HG02763 (cell line): ENCODE measurements around the gene TNFAIP6.
"Not testable (repeated sequence)": the region's sequence is repeated elsewhere in the genome, so short reads cannot be mapped to it uniquely, and the experiment has no call there.

Source experiments
- ATAC-seq: cut with Tn5 transposase; IDR thresholded peaks from one replicate; pipeline ENCODE4 v1.9.1; 2021; ENCODE audit warnings: mild to moderate bottlenecking, moderate library complexity; ENCODE audit not compliant: unreplicated experiment

TNFAIP6 gene, protein sequence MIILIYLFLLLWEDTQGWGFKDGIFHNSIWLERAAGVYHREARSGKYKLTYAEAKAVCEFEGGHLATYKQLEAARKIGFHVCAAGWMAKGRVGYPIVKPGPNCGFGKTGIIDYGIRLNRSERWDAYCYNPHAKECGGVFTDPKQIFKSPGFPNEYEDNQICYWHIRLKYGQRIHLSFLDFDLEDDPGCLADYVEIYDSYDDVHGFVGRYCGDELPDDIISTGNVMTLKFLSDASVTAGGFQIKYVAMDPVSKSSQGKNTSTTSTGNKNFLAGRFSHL

GRCh38 chr2:151357359-151357758 is at the start of gene TNFAIP6:
Gene TNFAIP6, plus strand, starts transcription at chr2:151357592. Its CDS starts 75 bp downstream, at chr2:151357667.
- ATAC-seq = no peak

DNA sequence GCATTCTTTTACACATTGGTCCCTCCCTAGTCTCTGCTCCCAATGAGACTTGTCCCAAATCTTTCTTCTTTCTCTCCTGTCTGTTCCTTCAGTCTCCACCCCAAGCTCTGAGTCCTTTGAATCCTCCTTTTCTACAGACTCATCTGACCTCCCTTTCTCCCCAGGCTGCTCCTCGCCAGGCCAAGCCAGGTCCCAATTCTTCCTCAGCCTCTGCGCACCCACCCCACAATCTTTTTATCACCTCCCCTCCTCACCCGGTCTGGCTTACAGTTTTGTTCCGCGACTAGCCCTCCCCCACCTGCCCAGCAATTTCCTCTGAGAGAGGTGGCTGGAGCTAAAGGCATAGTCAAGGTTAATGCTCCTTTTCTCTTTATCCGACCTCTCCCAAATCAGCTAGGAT is 47.1 kb upstream of the TNFAIP6 start:
- not testable (repeated sequence) for ATAC-seq

DNA sequence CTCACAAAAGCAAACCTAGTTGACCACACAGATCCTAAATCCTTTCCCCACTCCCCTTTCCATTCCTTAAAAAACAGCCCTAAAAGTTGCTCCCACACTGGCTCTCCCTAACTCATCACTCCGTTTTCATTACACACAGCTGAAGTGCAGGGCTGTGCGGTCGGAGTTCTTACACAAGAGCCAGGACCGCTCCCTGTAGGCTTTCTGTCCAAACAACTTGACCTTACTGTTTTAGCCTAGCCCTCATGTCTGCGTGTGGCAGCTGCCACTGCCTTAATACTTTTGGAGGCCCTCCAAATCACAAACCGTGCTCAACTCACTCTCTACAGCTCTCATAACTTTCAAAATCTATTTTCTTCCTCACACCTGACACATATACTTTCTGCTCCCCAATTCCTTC is 45.0 kb upstream of the TNFAIP6 start:
- not testable (repeated sequence) for ATAC-seq

GRCh38 chr2:151315381-151315903 is 42.0 kb upstream of the TNFAIP6 start:
- ATAC-seq = no peak

DNA sequence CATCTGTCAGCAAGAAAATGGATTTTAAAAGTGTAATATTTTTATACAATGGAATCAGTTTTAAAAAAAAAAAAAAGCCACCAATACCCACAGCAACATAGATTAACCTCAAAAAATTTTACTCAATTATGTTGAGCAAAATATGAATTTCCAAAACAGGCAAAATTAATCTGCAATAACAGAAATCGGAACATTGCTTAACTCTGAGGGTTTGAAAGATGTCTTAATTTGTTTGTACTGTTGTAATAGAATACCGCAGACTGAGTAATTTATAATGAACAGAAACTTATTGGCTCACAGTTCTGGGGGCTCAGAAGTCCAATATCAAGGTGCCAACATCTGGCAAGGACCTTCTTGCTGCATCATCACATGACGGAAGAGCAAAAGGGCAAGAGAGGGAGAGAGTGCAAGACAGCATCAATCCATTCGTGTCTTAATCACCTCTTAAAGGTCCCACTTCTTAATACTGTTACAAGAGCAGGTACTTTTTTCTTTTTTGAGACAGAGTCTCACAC is 31.8 kb upstream of the TNFAIP6 start:
- ATAC-seq = no peak

DNA sequence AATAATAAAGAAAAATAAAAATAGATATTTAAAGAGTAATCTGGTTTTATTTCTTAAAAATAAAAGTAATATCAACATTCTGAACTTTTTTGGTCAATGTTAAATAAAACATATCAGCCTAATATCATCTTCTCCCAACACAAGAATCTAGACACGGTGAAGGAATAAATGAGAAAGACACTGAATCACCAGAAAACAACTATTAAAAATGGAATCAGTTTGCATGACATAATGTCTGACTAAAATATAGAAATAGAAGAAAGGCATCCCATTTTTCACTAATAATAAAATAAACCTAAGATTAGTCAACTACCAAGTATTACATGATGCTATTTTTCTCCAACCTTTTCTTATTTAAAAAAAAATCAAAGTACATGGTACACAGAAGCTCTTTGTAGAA is 30.8 kb upstream of the TNFAIP6 start:
- ATAC-seq = no peak

- ATAC-seq = no peak
Measured at GRCh38 chr2:151329998-151330397, 27.4 kb upstream of the TNFAIP6 start.

DNA sequence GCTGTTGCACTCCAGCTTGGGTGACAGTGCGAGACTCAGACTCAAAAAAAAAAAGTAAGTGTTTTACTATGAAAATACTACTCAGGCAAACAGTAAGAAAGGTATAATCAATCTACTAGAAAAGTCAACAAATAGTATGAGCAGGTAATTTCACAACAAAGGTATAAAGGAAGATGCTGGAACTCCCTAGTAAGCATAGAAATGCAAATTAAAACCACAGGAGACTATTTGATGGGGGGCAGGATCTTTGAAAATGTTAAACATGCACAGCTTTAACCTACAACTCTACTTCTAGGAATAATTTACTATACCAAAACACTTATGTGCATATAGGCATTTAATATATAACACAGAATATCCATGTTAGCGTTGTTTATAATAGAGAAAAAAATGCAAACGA is 24.3 kb upstream of the TNFAIP6 start:
- no peak for ATAC-seq

DNA sequence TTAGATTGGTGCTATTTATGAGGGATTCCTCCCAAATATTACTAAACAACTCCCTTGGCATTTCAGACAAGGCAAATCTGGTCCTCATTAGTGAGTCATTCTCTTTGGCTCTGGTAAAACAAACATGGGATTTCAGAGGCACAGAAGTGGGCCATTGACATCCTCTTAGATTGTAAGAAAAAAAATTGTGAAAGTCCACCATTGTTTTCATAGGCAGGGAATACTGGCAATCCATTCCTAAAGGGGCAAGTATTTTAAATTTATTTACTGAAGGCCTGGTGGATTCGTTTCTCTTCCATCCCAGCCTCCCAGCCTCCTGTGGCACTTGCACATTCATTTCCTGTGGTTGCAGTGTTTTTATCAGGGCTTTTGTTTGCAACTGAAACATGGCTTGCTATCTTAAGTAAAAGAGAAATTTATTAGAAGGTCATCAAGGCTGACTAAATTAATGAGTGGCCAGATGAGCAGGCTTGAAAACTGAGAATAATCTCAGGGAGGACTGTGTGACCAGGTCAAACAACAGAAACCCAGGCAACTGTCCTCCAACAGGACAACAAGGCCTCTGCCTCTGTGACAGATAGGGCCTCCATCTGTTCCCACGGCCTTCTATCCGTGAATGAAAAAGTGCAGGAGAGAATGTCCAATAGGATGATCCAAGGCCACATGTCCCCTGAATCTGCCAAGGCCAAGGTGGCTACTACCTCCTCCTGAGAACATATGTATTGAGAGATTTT is 23.1 kb upstream of the TNFAIP6 start:
- ATAC-seq = no peak

GRCh38 chr2:151336863-151337371 is 20.5 kb upstream of the TNFAIP6 start:
- ATAC-seq = no peak

- no peak for ATAC-seq
Measured at GRCh38 chr2:151337643-151338042, 19.7 kb upstream of the TNFAIP6 start.

DNA sequence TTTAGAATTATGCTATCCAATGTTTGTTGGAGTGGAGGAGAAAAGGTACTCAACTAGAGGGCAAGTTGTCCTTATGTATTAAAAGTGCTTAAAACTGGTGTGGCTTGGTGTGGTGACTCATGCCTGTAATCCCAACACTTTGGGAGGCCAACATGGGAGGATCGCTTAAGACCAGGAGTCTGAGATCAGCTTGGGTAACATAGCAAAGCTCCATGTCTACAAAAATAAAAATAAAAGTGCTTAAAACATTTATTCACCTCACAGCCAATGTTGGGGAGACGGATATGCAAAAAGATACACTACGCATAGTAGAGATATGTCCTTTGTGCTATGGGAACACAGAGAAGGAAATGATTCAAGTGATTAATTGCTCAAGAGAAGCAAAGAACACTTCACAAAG is 19.3 kb upstream of the TNFAIP6 start:
- no peak for ATAC-seq

DNA sequence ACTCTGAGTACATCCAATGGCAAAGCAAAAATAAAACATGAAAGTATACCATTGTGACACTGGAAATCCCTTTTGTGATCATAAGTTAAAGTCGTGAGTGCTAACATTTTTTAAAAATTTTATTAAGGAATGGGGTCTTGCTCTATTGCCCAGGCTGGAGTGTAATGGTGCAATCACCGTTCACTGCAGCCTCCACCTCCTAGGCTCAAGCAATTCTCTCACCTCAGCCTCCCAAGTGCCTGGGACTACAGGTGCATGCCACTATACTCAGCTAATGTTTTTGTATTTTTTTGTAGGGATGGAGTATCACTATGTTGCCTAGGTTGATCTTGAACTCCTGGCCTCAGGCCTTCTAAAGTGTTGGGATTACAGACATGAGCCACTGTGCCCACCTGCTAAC is 14.3 kb upstream of the TNFAIP6 start:
- ATAC-seq = no peak

DNA sequence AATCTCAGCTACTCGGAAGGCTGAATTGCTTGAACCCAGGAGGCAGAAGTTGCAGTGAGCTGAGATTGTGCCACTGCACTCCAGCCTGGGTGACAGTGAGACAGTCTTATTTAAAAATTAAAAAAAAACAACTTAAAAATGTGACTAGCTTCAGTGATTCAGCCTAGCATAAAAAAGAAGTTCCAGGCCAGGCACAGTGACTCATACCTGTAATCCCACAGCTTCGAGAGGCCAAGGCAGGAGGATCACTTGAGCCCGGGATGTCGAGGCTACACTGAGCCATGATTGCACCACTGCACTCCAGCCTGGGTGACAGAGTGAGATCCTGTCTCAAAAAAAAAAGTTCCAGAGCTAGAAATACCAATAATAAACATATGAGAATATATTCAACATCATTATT is 13.2 kb upstream of the TNFAIP6 start:
- not testable (repeated sequence) for ATAC-seq

- no peak for ATAC-seq
Measured at GRCh38 chr2:151344906-151345305, 12.5 kb upstream of the TNFAIP6 start.

DNA sequence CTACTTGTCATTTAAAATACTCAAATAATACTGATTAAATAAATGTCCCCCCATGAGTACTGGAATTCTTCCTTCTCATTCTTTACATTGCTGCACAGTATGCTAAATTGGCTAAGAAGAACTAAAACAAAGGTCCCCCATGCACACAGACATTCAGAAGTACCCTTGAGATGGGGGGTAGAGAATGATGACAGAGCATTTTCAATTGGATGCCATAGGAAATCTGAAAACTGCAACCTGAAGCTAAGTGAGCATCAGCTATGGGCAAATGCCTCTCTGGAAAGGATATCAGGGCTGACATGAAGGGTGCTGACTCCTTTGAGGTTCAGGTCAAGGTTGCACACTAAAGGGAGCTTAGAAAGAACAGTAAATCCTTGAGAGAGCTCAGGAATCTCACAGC is 10.1 kb upstream of the TNFAIP6 start:
- no peak for ATAC-seq

- ATAC-seq = no peak
Measured at GRCh38 chr2:151347906-151348305, 9.5 kb upstream of the TNFAIP6 start.

DNA sequence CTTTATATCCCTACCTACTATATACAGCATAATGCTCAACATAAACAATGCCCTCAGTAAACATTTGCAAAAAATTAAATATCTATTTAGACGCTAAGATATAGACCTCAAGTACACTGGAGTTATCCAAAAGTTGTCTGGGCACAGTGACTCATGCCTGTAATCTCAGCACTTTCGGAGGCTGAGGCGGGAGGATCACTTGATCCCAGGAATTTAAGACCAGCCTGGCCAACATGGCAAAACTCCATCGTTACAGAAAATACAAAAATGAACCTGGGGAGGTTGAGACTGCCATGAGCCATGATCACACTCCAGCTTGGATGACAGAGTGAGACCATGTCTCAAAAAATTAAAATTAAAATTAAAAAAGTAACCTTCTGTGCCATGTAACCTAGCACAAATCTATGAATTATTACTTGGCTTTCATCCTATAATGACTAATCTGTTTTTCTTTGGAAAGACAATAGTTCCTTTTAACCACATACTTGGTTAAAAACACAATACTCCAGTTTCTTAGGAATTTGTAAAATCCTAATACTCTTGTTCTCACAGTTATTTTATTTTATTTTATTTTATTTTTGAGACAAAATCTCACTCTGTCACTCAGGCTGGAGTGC is 6.7 kb upstream of the TNFAIP6 start:
- ATAC-seq = no peak

DNA sequence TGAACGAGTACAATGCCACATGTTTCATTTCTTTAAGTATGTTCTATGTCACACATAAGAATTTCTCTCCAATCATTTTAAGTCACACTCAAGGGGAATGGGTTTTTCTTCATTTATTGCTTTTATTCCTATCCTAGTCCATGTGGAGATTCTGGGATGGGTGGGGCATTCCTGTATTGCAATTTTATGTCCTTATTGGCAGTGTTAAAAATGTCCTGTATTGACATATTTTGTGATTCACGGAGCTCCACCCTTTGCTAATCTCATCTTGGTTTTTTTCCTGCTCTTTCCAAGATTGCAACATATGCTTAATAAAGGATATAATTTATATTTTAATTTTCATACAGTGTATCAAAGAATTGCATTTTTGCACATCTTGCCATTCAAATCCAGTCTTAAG is 3.4 kb upstream of the TNFAIP6 start:
- ATAC-seq = no peak

GRCh38 chr2:151354807-151355206 is 2.6 kb upstream of the TNFAIP6 start:
- no peak for ATAC-seq

DNA sequence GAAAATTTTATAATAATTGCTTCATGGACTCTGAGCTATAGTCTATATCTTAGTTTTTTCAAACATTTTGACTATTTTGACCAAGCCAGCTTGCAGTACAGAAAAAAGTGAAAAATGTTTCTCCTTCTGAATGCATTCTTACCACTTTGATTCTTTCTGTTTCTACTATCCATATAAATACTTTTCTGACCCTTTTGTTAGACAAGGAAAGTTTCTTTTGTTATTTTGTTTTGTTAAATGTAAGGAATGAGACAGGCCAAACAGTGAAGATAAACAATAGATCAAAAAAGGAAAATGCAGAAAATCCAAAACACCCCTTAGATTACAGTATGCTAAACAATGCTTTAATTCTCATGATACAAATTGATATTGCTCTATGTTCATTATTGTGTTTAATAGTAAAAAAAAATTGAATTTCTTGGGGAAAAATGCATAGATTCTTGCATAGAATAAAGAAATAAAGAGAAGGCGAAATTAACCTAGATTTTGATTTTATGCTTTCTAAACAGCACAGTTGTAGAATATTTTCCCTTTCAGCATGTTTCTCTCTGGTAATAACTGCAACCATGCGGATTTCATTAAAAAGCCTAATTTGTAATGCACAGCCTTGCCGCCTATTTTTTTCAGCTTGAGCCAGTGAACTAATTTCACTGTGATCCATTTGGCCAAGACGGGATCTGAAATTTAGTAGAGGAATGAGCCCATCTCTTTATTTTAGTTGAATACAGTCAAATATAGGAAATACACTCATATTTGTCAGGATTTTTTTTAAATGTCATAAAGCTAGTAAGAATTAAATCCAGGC is 976 bp downstream of the TNFAIP6 start:
- ATAC-seq = no peak
